Effector CD4-positive, alpha-beta T cell (primary cell): ENCODE results near the gene PSMD9.
"Not testable (repeated sequence)": the region's sequence is repeated elsewhere in the genome, so short reads cannot be mapped to it uniquely, and the experiment has no call there.

ENCODE experiments used
- DNase-seq: peaks from one replicate; pipeline ENCODE4 v3.0.0-alpha.2; 2020

Gene PSMD9

GRCh38 chr12:121873216-121873569, 15.4 kb upstream of the PSMD9 start:
- DNase-seq = no peak

- DNase-seq = no peak
These were observed 14.5 kb upstream of the PSMD9 start for GRCh38 chr12:121874071-121874470.

GRCh38 chr12:121875582-121875981, 13.0 kb upstream of the PSMD9 start:
- DNase-seq = no peak

- DNase-seq = not testable (repeated sequence)
These were observed 12.5 kb upstream of the PSMD9 start for GRCh38 chr12:121876080-121876447.

GRCh38 chr12:121883315-121883660, 5.3 kb upstream of the PSMD9 start:
- no peak for DNase-seq

GRCh38 chr12:121885129-121885528, 3.5 kb upstream of the PSMD9 start:
- DNase-seq = not testable (repeated sequence)

GRCh38 chr12:121888083-121888477, 510 bp upstream of the PSMD9 start:
- DNase-seq = no peak

- no peak for DNase-seq
These were observed 659 bp downstream of the PSMD9 start for GRCh38 chr12:121889274-121889624.

- DNase-seq = not testable (repeated sequence)
These were observed 1.1 kb downstream of the PSMD9 start for GRCh38 chr12:121889661-121890060.

GRCh38 chr12:121892673-121893561, 4.3 kb downstream of the PSMD9 start:
- DNase-seq = no peak

GRCh38 chr12:121893961-121894460, 5.4 kb downstream of the PSMD9 start:
- DNase-seq = no peak

- no peak for DNase-seq
These were observed 6.0 kb downstream of the PSMD9 start for GRCh38 chr12:121894633-121895032.

- no peak for DNase-seq
These were observed 9.7 kb downstream of the PSMD9 start for GRCh38 chr12:121898287-121898686.

GRCh38 chr12:121899590-121899989, 11.0 kb downstream of the PSMD9 start:
- DNase-seq = no peak

GRCh38 chr12:121903202-121903601, 14.6 kb downstream of the PSMD9 start:
- no peak for DNase-seq

GRCh38 chr12:121905746-121906145, 17.2 kb downstream of the PSMD9 start:
- DNase-seq = no peak

GRCh38 chr12:121908702-121909101, 20.1 kb downstream of the PSMD9 start:
- DNase-seq = no peak

- no peak for DNase-seq
These were observed 23.4 kb downstream of the PSMD9 start for GRCh38 chr12:121911824-121912585.

- no peak for DNase-seq
These were observed 27.3 kb downstream of the PSMD9 start for GRCh38 chr12:121915841-121916321.

GRCh38 chr12:121916719-121917118, 28.1 kb downstream of the PSMD9 start:
- DNase-seq = no peak

GRCh38 chr12:121917950-121918678, 29.5 kb downstream of the PSMD9 start, which contains the start of gene CFAP251:
Gene CFAP251 (plus strand): TSS chr12:121918592. CDS start chr12:121921306, 2,714 bp downstream.
- peak; percentile 99 for DNase-seq

- peak; percentile 12 for DNase-seq
These were observed 30.1 kb downstream of the PSMD9 start for GRCh38 chr12:121918679-121919038.

- no peak for DNase-seq
These were observed 32.5 kb downstream of the PSMD9 start for GRCh38 chr12:121921066-121921465.
